ENCODE measurements around the gene DMPK.
"Not testable (repeated sequence)": the region's sequence is repeated elsewhere in the genome, so short reads cannot be mapped to it uniquely, and the experiment has no call there.

DMPK gene

GRCh38 chr19:45815481-45816216, 33.4 kb upstream of the DMPK start:
- DNase-seq = peak in 2 of 6 experiments; percentile 9 to 28

DNA sequence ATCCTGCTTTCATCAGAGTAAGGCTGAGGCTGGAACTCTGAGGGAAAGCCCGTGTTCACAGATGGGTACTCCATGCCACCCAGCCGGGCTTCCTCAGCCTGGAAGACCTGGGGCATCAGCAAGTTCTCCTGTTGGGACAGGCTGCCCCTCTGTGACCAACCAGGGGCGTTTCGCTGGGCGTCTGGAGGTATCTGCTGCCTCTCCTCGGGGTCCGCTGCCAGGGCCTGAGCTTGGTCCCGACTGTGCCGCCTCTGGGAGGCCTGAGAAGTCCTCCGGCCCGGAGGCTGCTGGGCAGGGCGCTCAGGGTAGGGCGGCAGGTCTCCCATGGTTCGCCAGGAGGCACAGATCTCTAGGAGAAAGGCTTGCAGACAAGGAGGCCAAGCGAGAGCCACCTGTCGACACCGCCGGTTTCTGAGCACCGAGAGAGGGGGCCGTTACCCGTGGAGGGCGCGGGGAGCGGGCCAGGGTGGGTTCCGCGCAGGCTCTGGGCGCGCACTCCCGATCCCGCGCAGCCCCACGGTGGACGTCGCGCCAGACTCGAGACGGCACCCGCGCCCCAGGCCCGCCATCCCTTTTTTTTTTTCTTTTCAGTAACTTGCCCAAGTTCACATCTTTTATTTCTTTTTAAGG, 32.7 kb upstream of the DMPK start, which contains the start of gene RSPH6A:
RSPH6A (minus strand) TSS at position 458 of the 630 bp plus-strand sequence; CDS start at position 326, 132 bp downstream.
- DNase-seq = peak in 1 of 6 experiments; percentile 11

GRCh38 chr19:45814166-45814780, 32.0 kb upstream of the DMPK start:
- no peak for DNase-seq

DNA sequence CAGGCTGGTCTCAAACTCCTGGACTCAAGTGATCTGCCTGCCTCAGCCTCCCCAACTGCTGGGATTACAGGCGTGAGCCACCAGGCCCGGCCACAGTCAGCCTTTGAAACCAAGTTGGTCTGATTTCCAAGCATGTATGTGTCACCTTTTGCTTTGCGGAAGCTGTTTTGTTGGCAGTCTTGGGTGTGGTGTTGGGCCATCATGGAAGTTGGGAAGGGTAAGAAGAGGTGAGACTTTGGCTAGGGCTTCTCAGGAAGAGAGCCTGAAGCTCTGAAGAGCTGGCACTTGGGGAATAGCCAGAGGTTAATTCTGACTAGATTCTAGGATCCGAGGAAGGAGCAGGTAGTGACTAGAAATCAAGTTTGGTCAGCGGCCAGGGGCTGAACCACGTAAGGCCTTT, 30.0 kb upstream of the DMPK start:
- DNase-seq = no peak

- no peak for DNase-seq
These were observed 27.4 kb upstream of the DMPK start for GRCh38 chr19:45809643-45810159.

DNA sequence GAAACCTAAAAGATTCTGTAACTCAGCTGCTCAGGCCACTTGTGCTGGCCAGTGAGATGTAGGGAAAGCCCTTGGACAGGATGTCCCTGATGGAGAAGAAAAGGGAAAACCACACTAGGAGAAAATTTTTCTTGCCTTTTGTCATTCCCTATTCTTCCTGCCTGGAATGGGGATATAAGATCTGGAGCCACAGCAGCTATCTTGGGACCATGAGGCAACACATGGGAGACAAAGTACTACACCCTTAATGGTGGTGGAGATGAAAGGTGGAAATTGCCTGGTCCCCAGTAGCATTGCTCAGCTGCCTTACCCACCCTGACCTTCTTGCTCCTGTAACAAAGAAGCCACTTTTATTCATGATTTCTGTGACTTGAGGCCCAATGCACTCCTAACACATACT, 23.4 kb upstream of the DMPK start:
- DNase-seq = no peak

GRCh38 chr19:45804959-45805230, 22.6 kb upstream of the DMPK start:
- no peak for DNase-seq

- no peak for DNase-seq
These were observed 22.1 kb upstream of the DMPK start for GRCh38 chr19:45804140-45804958.

GRCh38 chr19:45801603-45802175, 19.4 kb upstream of the DMPK start:
- DNase-seq = no peak

DNA sequence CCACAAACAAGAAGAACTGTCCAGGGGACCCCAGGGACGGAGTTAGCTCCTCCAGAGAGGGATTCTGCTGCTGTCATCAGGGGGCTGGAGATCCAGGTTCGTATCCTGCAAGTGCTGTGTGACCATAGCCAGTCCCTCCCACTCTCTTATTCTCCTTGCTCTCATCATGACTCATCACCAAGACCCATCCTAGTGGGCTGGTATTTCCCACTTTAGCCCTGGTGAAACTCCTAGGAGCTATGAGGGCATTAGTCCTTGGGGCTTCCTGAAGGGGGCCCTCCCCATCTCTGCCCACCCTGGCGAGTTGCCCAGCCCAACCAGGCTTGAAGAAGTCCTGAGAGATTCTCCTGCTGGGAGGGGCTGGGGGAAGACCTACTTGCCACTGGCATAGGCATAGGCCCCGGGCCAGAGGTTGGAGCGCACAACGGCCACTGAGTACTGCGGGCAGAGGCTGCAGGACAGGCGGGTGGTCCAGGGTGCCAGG, 17.8 kb upstream of the DMPK start:
- DNase-seq = no peak

DNA sequence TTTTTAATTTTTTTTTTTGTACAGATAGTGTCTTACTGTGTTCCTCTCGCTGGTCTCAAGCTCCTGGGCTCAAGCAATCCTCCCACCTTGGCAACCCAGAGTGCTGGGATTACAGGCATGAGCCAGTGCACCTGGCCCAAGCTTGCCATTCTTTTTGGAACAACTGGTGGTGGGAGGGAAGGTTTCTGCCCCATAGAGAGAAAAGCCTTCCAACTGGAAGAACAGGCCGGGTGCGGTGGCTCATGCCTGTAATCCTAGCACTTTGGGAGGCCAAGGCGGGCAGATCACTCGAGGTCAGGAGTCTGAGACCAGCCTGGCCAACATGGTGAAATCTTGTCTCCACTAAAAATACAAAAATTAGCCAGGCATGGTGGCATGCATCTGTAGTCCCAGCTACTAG, 17.3 kb upstream of the DMPK start:
- DNase-seq = not testable (repeated sequence)

- DNase-seq = peak; percentile 23 to 69 (median 50)
These were observed 16.8 kb upstream of the DMPK start for GRCh38 chr19:45798995-45799517.

DNA sequence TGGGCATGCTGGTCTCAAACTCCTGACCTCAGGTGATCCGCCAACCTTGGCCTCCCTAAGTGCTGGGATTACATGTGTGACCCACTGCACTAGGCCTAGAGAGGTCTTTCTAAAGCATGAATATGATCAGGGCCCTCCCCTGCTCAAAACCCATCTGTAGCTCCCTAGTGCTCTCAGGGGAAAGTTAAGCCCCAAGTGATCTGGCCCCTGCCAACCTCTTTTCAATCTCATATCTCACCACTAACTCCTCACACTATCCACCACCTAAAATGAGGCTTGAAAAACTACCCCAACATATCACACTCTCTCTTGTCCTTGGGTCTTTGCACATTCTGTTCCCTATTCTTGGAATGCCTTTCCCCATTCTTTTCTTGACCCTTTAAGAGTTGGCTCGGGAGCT, 12.3 kb upstream of the DMPK start:
- no peak for DNase-seq

GRCh38 chr19:45793876-45794275, 11.6 kb upstream of the DMPK start:
- DNase-seq = no peak

GRCh38 chr19:45793178-45793564, 10.9 kb upstream of the DMPK start:
- no peak for DNase-seq

DNA sequence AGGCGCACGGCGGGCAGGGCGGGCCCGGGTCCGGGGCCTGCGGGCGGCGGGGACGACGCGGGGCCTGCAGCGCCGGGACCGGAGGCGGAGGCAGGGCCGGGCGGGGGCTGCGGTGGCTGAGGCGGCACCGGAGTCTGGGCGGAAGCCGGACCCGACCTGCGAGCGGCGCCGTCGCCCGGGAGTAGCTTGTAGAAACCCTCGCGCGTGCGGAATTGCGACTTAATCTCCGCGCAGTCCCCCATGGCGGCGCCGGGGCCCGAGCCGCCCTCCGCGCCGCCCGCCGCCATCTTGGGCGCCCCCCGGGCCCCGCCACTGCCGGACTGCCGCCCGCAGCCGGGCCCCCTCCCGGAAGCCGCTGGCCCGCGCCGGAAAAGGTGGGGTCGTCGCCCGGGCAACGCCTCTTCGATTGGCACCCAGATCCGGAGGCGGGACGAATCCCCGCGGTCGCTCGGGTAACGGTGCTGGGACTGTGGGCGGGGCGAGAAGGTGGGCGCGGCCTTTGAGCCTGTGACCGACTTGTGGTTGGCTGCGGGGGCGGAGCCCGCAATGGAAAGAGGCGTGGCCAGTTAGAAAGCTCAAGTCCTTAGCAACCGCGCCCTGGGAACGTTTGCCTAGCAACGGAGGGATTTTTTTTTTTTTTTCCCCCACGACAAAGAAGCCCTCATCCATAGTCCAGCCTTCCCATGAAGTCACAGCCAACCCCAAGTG, 10.3 kb upstream of the DMPK start, which contains the start of gene DMWD:
DMWD (minus strand) TSS at position 376 of the 708 bp plus-strand sequence; CDS start at position 287, 89 bp downstream.
- peak; percentile 96 to 98 (median 96) for DNase-seq

- DNase-seq = peak in 1 of 6 experiments; percentile 47
These were observed 9.6 kb upstream of the DMPK start for GRCh38 chr19:45791744-45792469.

DNA sequence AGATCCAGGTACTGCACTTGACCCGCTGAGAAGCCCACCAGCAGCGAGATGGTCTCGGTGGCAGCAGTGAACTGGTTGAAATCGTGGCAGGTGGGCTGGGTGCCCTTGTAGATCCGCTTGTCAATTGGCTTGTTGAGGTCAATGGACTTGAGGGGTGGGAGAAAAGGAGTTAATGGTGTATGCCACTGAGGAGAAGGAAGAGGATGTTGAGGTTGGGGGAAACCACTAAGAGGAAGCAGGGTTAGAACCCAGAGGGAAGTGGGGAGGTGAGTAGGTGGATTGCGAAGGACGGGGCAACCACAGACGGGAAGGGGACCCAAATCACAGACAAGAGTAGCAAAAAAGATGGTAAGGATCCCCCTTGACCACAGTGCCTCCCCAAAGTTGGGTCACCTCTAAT, 8.7 kb upstream of the DMPK start:
- DNase-seq = peak in 3 of 6 experiments; percentile 10 to 59 (median 46)

- no peak for DNase-seq
These were observed 6.9 kb upstream of the DMPK start for GRCh38 chr19:45789035-45789786.

- no peak for DNase-seq
These were observed 4.2 kb upstream of the DMPK start for GRCh38 chr19:45786533-45786894.

Measured in stimulated activated naive CD4-positive, alpha-beta T cell (primary cell).